HFFc6 (cell line): ENCODE results near the gene CSF1R. TPM values are rescaled to one million over a fixed set of nuclear protein-coding genes. Genes with fewer than 3 reads are reported as not detected.
"Not testable (repeated sequence)": the region's sequence is repeated elsewhere in the genome, so short reads cannot be mapped to it uniquely, and the experiment has no call there.

Experiments
- DNase-seq: peaks from one replicate; pipeline ENCODE4 v3.0.0-alpha.2; 2018
- H3K27ac Mint-ChIP-seq: 2 replicates; pipeline ENCODE4 v1.8.0; 2020; ENCODE audit warnings: mild to moderate bottlenecking, mixed read lengths
- H3K27me3 Mint-ChIP-seq: 2 replicates; pipeline ENCODE4 v1.8.0; 2021; ENCODE audit warnings: mild to moderate bottlenecking, moderate library complexity, mixed read lengths; ENCODE audit not compliant: insufficient read depth
- H3K36me3 Mint-ChIP-seq: 2 replicates; pipeline ENCODE4 v1.8.0; 2021; ENCODE audit warnings: low read depth, mixed read lengths
- H3K4me1 Mint-ChIP-seq: 2 replicates; pipeline ENCODE4 v1.8.0; 2020; ENCODE audit warnings: low read depth, mixed read lengths
- H3K4me3 Mint-ChIP-seq: 2 replicates; pipeline ENCODE4 v1.8.0; 2020; ENCODE audit warnings: mild to moderate bottlenecking, moderate library complexity, mixed read lengths
- H3K9me3 Mint-ChIP-seq: 2 replicates; pipeline ENCODE4 v1.8.0; 2020; ENCODE audit warnings: mild to moderate bottlenecking, mixed read lengths
- total RNA-seq, 6 experiments: library from RNA; stranded (reverse); fragmentation: NEBNext Ultra II Directional; extraction: Animal tissue kit (Norgen Biotek cat#: 25700); gene quantifications; 2 replicates in 1 of 6; 3 replicates in 5 of 6; pipeline ENCODE4 v1.2.3, GENCODE V29; 2021
- TF ChIP-seq, protein P1 (sequence below): fragments of 200-600 bp; sonication (generic); IDR thresholded peaks from 2 replicates; pipeline ENCODE4 v1.5.0; 2021; ENCODE audit warnings: antibody characterized with exemption, mild to moderate bottlenecking

CSF1R gene
- total RNA-seq, 6 experiments from 2014 or later, result 0.26 to 1.5 (median 0.78) TPM

DNA sequence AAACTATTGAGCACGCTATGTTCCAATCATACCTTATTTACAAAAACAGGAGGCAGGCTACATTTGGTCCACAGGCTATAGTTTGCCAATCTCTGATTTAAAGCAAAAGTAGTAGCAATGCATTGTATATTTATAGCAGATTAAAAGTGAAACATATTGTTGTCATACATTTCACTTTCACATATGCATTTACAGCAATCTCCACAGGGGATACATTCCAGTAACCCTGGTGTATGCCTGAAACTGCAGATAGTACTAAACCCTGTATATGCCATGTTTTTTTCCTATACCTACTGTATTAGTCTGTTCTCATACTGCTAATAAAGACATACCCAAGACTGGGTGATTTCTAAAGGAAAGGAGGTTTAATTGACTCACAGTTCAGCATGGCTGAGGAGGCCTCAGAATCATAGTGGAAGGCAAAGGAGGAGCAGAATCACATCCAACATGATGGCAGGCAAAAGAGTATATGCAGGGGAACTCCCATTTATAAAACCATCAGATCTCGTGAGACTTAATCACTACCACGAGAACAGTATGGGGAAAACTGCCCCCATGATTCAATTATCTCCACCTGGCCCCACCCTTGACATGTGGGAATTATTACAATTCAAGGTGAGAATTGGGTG is 5.9 kb upstream of the CSF1R start:
- Mint-ChIP-seq H3K27me3 (no peaks in the 10 kb centered on the region), H3K4me1 (no peaks in the 10 kb centered on the region), H3K27ac (no peak overlapping the region), H3K36me3 (no peaks in the 10 kb centered on the region), H3K9me3 (no peaks in the 10 kb centered on the region), H3K4me3 (no peak overlapping the region)
- no peak for DNase-seq
- TF ChIP-seq, protein P1, sequence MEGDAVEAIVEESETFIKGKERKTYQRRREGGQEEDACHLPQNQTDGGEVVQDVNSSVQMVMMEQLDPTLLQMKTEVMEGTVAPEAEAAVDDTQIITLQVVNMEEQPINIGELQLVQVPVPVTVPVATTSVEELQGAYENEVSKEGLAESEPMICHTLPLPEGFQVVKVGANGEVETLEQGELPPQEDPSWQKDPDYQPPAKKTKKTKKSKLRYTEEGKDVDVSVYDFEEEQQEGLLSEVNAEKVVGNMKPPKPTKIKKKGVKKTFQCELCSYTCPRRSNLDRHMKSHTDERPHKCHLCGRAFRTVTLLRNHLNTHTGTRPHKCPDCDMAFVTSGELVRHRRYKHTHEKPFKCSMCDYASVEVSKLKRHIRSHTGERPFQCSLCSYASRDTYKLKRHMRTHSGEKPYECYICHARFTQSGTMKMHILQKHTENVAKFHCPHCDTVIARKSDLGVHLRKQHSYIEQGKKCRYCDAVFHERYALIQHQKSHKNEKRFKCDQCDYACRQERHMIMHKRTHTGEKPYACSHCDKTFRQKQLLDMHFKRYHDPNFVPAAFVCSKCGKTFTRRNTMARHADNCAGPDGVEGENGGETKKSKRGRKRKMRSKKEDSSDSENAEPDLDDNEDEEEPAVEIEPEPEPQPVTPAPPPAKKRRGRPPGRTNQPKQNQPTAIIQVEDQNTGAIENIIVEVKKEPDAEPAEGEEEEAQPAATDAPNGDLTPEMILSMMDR, result no peak

DNA sequence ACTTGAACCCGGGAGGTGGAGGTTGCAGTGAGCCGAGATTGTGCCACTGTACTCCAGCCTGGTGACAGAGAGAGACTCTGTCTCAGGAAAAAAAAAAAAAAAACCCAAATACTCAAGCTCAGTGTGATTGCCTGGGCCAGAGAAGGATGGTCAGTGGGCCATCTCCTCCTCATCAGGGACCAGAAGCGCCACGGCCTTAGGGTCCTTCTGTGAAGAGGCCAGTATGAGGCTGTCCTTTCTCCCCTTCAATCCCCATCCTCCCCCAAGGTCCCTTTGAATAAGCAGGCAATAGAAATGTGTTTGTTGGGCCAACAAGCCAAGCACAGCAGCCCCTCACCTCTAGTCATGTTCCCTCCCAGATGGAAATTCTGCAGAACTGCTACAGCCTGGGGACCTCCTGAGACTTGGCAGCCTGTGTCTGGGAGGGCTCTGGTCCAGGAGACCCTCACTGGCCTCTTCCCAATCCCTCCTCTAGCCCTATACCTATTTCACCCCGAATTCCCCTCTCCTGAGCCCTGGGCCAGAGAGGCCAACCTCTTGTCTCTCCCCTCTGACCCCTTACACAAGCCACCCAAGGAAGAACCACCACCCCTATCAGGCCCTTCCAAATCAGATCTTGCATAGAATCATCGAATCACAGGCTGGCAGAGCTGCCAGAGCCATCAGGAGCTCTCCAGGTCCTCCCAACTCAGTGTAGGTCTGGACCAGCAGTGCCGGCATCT is 1.0 kb downstream of the CSF1R start:
- Mint-ChIP-seq H3K27me3 (peaks cover 2% of the 10 kb centered on the region; the same call in 1 of the 2 replicates), H3K36me3 (no peaks in the 10 kb centered on the region), H3K4me3 (no peak overlapping the region), H3K9me3 (no peaks in the 10 kb centered on the region), H3K4me1 (peaks cover 11% of the 10 kb centered on the region), H3K27ac (no peak overlapping the region)
- DNase-seq, result no peak
- TF ChIP-seq, protein P1, result no peak

DNA sequence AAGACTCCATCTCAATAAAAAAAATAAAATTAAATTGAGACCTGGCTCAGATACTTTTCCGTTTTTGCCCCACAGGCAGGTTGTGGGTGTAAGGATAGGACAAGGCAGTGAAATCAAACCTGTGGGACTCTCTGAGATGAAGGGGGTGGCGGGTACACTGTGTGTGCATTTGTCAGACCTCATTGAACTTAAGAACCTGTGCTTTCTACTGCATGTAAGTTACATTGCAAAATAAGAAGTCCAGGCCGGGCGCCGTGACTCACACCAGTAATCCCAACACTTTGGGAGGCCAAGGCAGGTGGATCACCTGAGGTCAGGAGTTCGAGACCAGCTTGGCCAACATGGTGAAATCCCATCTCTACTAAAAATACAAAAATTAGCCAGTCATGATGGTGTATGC is 1.6 kb downstream of the CSF1R start:
- H3K4me3 Mint-ChIP-seq, H3K27me3 Mint-ChIP-seq, H3K9me3 Mint-ChIP-seq, H3K27ac Mint-ChIP-seq, H3K36me3 Mint-ChIP-seq, DNase-seq: not testable (repeated sequence)
- H3K4me1 Mint-ChIP-seq, result peaks cover 11% of the 10 kb centered on the region

DNA sequence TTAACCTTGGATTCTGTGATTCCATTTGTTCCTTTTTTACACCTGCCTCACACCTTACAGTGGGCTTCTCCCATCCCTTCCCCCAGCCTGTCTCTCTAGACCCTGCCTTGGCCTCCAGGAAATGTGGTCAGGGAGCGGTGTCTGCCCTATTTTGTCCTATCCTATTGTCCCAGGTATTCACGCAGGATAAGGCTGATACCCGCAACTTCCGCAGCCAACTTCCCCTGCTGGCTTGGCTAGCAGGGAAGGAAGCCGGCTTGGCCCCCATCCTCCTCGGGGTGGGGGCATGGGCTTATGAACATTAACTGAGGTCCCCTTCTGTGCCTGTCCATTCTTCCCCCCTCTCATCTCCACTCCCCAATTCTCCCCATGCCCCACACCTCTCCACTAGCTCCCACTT is 3.5 kb downstream of the CSF1R start:
- Mint-ChIP-seq H3K27ac (no peak overlapping the region), H3K4me3 (no peak overlapping the region), H3K36me3 (no peaks in the 10 kb centered on the region), H3K4me1 (peaks cover 23% of the 10 kb centered on the region), H3K9me3 (no peaks in the 10 kb centered on the region), H3K27me3 (peaks cover 2% of the 10 kb centered on the region; the same call in 1 of the 2 replicates)
- TF ChIP-seq, protein P1, result no peak
- DNase-seq, result no peak

DNA sequence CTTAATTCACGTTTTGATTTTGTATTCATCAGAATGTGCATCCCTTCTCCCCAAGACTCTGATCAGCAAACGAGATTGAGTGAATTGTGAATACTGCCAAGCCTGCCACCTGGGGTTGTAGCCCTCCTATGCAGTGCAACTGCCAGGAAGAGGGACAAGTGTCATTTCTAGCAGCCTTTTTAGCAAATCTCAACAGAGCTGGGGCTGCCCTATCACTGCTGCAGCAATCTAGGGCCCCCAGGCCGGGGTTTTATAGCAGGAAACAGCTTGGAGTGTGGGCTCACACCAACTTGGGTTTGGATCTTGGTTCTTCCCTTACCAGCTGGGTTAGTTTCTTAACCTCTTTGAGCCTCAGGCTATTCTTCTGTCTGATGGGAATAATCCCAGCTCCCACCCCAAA is 4.0 kb downstream of the CSF1R start:
- Mint-ChIP-seq H3K9me3 (no peaks in the 10 kb centered on the region), H3K36me3 (no peaks in the 10 kb centered on the region), H3K27me3 (peaks cover 2% of the 10 kb centered on the region; the same call in 1 of the 2 replicates), H3K4me3 (no peak overlapping the region), H3K27ac (no peak overlapping the region), H3K4me1 (peaks cover 23% of the 10 kb centered on the region)
- no peak for DNase-seq
- TF ChIP-seq, protein P1, result no peak
